NCI-H69 (cell line): ENCODE results near the gene RASGRP4.
"Not testable (repeated sequence)": the region's sequence is repeated elsewhere in the genome, so short reads cannot be mapped to it uniquely, and the experiment has no call there.

Experiments
- DNase-seq: peaks from one replicate; lab custom pipeline; 2025; lab: John Stamatoyannopoulos, UW

RASGRP4 gene

DNA sequence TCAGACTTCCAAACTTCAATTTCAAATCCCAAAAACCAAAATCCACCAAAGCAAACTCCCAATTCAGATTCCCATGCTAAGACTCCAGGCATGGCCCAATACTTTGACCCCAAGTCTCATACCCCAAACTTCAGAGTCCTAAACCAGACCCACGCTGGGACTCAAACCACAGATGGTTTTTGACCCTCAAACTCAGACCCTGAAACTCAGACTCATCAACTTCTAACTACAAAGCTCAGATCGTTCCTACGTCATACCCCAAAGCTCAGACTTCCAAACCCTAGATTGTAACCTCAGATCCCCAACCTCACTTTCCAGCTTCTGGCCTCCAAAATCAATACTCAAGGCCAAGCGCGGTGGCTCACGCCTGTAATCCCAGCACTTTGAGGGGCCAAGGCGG, 19.3 kb upstream of the RASGRP4 start:
- no peak for DNase-seq

DNA sequence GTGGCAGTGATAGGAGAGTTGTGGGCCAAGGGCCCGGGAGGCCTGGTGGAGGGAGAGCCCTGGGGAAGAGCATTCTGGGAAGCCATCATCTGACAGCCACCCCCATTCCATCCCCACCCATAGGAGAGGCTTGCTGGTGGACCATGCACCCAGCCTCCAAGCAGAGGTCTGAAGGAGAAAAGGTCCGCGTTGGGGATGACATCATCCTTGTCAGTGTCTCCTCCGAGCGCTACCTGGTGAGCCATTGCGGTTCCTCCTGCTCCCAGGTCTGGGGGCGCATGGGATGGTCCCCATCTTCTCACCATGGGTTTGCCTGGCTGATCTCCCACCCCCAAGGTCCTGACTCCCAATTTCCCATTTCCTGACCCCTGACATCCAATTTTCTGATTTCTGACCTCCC, 18.0 kb upstream of the RASGRP4 start:
- no peak for DNase-seq

DNA sequence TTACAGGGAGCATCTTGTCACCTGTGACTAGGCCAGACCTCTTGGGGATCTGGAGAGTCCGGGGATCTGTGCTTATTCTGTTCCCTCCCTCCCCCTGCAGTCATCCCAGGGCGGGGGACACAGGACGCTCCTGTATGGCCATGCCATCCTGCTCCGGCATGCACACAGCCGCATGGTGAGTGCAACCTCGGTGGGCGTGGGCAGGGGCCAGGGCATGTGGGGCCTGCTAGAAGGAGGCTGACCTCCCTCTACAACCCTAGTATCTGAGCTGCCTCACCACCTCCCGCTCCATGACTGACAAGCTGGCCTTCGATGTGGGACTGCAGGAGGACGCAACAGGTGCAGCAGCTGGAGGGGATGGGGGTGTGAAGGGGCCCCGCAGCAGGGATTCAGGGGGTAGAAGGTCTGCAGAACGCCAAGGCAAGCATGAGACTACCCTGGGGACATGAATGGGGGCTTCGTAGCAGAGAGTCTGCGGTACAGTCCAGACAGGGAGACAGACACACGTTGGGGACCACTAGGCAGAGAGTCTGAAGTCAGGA, 17.5 kb upstream of the RASGRP4 start:
- no peak for DNase-seq

DNA sequence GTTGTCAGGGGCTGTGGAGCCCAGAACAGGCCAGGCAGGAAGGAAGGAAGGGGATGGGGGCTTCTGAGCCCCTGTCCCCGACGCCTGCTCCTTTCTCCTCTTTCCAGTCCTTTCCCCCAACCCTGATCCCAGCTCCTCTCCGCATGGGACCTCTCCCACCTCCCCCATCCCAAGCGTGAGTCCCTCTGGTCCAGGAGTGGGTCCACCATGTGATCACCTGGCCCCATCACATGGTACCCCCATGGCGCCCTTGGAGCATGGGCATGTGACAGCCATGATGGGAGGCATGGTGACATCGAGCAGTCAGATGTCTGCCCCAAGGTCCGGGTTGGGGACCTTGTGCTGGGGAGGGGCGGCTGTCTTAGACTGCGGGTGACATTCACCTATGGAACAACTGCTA, 16.7 kb upstream of the RASGRP4 start:
- DNase-seq: no peak

DNA sequence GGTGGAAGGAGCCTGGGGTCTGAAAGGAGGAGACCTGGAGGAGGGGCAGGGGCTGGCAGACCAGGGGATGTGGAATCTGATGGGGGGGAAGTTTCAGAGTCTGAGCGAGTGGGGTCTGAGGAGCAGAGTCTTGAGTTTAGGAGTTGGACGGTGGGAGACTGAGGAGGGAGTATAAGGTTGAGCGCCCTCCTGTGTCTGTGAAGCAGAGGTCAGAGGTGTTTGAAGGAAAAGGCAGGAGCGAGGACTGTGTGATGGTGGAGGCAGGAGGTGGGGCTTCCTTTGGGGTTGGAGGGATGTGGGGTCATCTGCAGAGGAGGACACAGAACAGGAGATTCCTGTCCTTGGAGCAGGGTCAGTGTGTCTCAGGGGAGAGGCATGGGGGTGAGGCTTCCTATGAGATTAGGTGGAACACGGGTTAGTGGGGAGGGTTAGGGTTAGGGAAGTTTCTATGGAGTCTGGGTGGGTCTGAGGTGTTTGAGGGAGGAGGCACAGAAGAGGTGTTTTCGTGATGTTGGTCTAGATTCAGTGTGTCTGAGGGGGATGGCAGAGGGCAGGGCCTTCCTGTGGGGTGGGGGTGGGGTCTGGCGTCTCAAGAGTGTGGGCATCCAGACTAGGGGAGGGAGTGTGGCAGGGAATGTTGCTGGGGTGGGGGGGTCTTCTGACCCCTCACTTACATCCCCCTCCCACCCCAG, 15.8 kb upstream of the RASGRP4 start:
- no peak for DNase-seq

DNA sequence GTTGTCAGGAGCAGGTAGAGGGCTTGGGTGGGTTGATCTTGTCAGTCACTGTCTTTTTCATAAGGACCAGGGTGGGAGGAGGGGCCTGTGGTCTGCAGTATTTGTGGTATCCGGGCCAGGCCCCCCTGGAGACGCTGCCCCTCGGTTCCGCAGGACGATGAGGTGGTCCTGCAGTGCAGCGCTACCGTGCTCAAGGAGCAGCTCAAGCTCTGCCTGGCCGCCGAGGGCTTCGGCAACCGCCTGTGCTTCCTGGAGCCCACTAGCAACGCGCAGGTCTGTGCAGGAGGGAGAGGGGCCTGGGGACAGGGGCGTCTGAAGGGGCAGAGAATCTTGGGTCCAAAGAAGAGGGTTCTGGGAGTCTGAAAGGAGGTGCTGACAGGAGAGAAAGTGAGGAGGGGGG, 14.6 kb upstream of the RASGRP4 start:
- no peak for DNase-seq

DNA sequence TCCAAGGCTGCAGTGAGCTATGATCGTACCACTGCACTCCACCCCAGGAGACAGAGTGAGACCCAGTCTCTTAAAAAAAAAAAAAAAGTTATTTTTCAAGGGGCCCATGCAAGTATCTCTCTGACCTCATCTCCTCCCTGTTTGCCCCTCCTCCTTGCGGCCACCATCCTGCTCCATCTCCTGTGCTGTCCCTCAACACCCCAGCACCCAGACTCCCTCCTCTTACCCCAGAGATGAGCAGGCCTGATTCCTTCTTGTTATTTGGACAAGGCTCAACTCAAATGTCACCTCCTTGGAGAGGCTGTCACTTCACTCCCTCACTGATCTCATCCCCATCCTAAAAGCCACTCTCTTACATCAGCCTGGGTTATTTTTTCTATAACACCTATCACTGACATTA, 11.9 kb upstream of the RASGRP4 start:
- DNase-seq: no peak

DNA sequence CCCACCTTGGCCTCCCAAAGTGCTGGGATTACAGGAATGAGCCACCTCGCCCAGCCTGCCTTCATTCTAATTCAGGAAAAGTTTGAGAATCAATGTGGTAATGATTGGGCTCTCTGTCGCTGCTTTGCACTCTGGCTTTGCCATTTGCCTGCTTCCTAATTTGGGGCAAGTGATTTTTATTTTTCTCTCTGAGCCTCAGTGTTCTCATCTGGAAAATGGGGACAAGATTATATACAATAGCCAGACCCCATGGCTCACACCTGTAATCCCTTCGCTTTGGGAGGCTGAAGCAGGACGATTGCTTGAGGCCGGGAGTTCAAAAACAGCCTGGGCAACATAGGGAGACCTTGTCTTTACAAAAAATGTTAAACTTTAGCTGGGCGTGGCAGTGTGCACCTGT, 11.3 kb upstream of the RASGRP4 start:
- no peak for DNase-seq

DNA sequence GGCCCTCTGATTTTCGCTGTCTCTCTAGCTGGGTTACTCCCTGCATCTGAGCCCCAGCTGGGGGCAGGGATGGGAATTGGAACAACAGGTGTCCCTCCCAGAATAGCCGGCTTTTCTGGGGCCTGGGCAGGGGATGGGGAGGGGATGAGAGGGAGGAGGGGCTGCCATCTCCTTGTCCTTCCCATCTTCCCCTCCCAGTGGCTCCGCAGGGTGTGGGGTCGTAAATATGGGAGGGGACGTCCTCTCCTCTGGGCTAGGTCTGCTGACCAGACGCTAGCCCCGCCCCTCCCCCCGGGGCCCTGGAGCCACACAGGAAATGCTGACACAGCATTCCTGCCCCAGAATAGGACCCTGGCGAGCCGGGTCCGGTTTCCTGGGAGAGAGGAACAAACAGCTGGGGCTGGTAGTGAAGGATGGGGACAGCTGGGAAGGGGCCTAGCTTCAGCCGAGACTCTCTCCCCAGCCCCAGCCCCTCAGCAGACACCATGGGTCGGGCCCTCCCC, 8.6 kb upstream of the RASGRP4 start:
- DNase-seq: peak; percentile 14

DNA sequence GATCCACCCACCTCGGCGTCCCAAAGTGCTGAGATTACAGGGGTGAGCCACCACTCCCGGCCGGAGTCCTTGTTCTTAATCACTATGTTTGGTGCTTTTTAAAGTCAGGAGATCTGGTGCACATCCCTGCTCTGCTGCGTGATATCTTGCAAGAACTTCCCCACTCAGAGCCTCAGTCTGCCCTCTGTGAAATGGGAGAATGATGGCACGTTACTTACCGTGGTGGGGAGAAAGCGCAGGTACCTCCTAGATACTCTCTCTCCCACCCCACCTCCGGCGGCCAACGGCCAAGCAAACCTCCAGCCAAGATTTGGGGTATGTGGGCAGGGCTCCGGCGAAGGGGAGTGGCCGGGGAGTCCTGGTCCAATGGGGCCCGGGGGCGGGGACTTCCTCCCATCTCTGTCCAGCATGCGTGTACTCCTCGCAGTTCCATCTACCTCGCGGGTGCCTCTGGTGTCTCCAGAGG, 7.3 kb upstream of the RASGRP4 start, which contains the start of gene RYR1:
RYR1 (plus strand) TSS at position 424 of the 466 bp plus-strand sequence. CDS start 139 bp downstream, outside the sequence.
- no peak for DNase-seq

DNA sequence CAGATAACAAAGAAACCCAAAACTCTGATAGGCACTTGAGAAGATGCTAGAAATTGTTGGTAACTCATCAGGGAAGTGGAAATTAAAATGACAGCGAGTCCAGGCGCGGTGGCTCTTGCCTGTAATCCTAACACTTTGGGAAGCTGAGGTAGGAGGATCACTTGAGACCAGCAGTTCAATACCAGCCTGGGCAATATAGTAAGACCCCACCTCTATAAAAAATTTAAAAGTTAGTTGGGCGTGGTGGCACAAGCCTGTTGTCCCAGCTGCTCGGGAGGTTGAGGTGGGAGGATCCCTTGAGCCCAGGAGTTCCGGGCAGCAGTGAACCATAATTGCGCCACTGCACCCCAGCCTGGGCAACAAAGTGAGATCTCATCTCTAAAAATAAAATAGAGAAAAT, 4.9 kb upstream of the RASGRP4 start:
- DNase-seq: no peak

DNA sequence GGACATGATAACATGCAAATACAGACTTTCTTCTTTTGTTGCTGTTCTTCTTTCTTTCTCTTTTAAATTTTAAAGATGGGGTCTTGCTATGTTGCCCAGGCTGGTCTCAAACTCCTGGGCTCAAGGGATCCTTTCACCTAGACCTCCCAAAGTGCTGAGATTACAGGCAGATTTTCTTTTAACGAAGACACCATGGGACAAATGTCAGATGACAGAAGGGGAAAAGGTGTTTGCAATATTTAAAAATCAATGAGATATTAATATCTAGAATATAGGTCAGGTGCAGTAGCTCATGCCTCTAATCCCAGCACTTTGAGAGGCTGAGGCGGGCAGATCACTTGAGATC, 3.8 kb upstream of the RASGRP4 start:
- DNase-seq: no peak

DNA sequence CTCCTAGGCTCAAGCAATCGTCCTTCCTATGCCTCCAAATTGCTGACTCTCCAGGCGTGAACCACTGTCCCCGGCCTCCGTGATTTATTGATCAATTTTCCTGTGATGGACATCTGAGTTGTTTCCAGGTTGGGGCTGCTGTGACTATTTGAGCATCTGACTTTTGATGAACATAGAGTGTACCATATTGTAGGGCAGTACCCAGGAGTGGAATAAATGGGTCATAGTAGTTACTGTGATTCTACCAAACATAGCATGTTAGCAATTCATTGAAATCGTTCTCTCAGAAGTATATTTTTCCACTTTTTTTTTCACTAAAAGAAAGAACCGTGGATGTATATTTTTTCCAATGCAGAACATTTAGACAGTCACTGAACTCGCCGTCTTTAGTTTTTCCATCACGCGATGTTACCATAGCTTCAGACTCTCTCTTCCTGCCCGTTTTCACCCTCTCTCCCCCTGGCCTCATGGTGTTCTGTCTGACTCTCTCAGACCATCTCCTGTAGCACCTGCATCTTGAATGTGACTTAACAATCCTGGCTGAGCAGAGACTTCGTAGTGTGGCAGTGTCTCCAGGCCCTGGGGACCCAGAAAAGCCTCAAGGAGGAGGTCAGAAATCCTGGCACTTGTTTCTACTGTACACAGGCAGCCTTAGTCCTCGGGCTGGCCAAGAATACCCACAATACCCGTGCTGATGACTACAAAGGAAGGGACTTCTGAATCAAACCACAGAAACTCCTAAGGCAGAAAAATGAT, 3.2 kb upstream of the RASGRP4 start:
- no peak for DNase-seq

DNA sequence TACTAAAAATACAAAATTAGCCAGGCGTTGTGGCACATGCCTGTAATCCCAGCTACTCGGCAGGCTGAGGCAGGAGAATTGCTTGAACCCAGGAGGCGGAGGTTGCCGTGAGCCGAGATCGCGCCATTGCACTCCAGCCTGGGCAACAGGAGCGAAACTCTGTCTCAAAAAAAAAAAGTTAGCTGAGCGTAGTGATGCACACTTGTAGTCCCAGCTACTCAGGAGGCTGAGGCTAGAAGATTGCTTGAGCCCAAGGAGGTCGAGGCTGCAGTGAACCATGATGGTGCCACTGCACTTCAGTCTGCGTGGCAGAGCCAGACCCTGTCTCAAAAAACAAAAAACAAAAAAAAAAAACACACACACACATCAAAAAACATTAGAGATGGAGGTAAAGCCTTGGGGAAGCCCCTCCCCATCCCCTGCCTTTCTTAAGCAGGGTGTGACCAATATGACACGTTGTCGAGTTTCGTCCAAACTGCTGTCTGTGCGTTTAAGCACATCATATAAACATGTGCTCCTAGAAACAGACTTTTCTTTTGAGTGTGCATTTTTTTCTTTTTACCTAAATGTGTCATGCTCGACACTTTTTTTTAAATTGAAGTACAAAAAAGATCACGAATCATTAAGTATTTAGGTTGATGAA, 1.1 kb upstream of the RASGRP4 start:
- DNase-seq: not testable (repeated sequence)

DNA sequence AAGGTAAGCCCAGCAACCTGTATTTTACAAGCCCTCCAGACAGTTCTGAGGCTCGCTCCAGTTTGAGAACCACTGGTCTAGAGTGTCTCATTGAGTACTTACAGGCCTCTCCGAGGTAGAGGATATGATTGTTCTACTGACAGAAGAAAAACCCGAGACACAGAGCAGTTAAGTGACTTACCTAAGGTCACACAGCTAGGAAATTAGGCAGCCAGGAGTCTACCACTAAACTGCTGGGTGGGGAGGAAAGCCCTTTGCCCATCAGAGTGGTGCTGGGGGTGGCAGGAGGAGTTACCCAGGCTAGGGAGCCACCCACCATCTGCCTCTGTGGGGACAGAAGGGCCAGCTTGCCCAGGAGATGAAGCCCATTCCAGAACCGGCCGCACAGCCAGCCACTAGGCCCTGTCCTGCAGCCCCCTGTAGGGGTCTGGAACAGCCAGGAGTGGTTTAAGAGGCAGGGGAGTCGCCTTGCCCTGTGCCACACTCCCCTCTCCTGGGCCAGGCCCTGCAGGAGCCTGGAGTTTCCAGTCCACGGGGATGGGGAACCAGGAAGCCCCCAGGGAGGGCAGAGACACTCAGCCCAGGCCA, 703 bp downstream of the RASGRP4 start:
- no peak for DNase-seq

DNA sequence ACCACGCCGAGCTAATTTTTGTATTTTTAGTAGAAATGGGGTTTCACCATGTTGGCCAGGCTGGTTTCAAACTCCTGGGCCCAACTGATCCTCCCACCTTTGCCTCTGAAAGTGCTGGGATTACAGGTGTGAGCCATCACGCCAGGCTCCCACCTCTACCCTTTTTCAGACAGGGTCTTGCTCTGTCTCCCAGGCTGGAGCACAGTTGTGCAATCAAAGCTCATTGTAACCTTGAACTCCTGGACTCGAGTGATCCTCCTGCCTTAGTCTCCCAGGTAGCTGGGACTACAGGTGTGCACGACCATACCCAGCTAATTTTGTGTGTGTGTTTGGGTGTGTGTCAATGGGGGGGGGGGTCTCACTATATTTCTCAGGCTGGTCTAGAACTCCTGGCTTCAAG, 1.7 kb downstream of the RASGRP4 start:
- DNase-seq: no peak

DNA sequence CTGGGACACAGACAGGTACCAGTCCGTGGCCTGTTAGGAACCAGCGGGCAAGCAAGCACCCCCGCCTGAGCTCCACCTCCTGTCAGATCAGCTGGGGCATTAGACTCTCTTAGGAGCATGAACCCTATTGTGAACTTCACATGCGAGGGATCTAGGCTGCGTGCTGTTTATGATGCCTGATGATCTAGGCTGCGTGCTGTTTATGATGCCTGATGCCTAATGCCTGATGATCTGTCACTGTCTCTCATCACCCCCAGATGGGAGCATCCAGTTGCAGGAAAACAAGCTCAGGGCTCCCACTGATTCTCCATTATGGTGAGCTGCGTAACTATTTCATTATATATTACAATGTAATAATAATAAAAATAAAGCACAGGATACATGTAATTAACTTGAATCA, 3.6 kb downstream of the RASGRP4 start:
- no peak for DNase-seq

DNA sequence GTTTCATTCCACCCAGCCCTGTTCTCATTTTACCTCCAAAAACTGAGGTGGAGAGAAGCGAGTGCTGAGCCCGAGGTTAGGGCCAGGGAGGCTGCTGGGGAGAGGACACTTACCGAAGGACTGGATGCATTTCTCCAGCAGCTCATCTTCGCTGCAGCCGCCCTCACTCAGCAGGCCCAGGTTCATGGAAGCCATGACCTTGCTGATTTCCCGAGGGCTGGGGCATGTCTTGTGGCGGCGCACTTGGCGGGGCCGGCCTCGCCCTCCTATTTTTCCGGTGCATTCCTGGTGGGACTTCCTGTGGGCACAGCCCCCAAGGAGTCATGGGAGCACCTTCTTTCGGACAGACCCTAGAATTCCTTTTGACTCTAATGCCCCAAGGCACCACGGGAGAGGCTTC, 4.2 kb downstream of the RASGRP4 start:
- DNase-seq: no peak

DNA sequence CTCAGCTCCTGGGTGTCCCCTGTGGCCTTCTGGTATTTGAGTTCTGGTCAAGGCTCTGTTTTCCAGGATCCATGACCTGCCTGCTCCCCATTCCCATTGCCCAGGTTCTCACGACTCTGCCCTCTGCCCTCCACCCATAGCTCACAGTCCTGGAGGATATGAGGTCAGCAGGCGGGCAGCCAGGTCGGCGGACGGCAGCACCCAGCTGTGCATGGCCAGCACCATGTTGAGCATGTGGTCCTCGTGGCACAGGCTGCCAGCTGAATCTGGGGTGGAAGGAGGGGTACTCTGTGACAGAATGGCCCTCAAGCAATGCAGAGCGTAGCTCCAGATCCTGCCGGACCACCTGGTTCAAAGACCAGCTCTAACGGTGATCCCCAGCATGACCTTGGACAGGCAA, 5.1 kb downstream of the RASGRP4 start:
- DNase-seq: no peak

DNA sequence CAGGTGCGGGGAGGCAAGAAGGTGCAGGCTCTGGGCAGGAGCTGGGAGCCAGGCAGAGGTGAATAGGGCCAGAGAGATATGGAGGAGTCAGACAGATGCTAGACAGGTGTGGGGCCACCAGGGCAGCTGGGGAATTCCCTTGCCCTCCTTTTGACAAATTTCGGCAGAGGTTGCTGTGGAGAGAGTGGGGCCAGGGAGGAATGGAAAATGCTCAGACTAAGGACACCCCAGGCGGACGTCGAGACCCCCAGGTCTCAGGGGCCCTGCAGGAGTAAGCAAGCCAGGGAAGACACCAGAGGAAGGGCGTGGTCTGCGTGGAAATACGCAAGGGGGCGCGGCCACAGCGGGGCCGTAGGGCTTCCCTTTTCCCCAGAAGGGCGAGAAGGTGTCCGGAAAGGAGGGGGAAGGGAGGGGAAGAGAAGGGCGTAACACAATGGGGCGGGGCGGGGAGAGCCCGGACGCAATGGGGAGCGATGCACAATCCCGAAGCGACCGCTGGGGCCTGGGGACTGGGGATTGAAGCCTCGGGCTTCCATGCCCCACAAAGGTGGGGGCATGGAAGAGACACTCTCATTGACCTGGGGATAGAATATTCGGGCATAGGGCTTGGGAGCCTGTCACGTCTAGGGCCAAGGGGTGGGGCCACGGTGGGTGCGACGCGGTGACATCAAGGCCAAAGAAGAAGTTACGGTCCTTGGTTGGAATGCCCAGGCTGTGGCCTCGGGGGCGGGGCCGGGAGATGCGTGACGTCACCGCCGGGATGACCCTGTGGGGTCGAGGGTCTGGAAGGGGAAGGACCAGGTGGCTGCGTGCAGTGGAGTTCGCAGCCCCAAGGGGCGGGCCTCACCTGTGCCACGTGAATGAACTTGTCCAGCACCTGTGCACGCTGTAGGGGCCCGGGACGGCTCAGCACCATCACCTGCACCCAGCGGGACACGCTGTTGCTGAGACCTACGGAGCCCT, 8.2 kb downstream of the RASGRP4 start:
- peak; percentile 75 for DNase-seq

DNA sequence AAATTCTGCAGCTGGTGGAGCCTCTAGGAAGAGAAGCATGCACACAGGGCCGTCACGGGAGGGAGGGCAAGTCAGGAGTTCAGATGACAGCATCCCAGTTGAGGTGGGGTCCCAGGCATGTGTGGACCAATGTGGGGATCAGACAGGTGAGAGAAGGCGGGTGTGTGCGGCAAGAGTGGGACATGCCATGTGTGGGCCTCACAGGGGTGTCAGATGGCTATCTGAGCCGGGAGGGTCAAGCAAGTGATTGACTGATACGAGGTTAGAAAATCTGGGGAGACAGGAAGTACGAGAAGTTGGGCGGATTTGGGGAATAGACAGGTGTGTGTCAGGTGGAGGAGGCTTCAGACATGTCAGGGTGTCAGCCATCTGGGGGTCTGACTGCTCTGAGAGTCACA, 8.9 kb downstream of the RASGRP4 start:
- no peak for DNase-seq
